Measurements from ENCODE around the gene PHKA2.

PHKA2 gene

DNA sequence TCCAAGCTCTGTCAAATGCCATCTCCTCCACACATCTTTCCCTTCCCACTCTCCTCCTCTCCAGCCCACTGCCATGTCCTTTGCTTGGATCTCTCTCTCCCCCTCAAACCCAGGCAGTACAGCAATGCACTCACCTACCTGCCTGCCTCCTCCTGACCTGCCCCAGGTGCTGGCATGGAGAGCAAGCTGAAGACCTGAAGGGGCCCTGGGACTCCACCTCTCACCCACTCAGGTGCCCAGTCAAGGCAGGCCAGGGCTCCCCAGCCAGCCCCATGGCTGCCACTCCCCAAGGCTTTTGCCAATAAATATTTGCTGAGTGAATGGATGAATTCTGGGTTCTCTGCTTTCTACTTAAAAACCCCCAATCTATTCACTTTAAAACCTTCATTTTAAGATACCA is 12.6 kb upstream of the PHKA2 start:
- ChIA-PET POLR2A (no interaction called here), CTCF (no interaction called here)
- DNase-seq (ENCODE audit: extremely low spot score), result no peak
- no peak for TF ChIP-seq NFRKB (IDR thresholded peaks at IDR 0.05)
- no peak for TF ChIP-seq SP1 (IDR thresholded peaks at IDR 0.05)
- no peak for TF ChIP-seq LEF1 (IDR thresholded peaks at IDR 0.05; ENCODE audit: borderline replicate concordance)
- no peak for TF ChIP-seq ARNT (IDR thresholded peaks at IDR 0.05)
- no peak for TF ChIP-seq ZNF384 (IDR thresholded peaks at IDR 0.05)
- TF ChIP-seq ELF4 (IDR thresholded peaks at IDR 0.05), result no peak
- no peak for TF ChIP-seq HDGF (IDR thresholded peaks at IDR 0.05; ENCODE audit: borderline replicate concordance)
- no peak for TF ChIP-seq SUZ12 (IDR thresholded peaks at IDR 0.05)
- TF ChIP-seq FOXK2 (IDR thresholded peaks at IDR 0.05), result no peak
- no peak for TF ChIP-seq CTBP1 (IDR thresholded peaks at IDR 0.05; ENCODE audit: borderline replicate concordance)
- TF ChIP-seq FOXA1 (IDR thresholded peaks at IDR 0.05), result no peak
- TF ChIP-seq BHLHE40 (IDR thresholded peaks at IDR 0.05; ENCODE audit: borderline replicate concordance), result no peak
- TF ChIP-seq FOXM1 (IDR thresholded peaks at IDR 0.05; ENCODE audit: borderline replicate concordance), result no peak
- TF ChIP-seq TARDBP (IDR thresholded peaks at IDR 0.05), result no peak
- TF ChIP-seq L3MBTL2 (conservative IDR thresholded peaks at IDR 0.05), result no peak
- TF ChIP-seq, protein P1, sequence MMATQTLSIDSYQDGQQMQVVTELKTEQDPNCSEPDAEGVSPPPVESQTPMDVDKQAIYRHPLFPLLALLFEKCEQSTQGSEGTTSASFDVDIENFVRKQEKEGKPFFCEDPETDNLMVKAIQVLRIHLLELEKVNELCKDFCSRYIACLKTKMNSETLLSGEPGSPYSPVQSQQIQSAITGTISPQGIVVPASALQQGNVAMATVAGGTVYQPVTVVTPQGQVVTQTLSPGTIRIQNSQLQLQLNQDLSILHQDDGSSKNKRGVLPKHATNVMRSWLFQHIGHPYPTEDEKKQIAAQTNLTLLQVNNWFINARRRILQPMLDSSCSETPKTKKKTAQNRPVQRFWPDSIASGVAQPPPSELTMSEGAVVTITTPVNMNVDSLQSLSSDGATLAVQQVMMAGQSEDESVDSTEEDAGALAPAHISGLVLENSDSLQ (IDR thresholded peaks at IDR 0.05), result no peak

DNA sequence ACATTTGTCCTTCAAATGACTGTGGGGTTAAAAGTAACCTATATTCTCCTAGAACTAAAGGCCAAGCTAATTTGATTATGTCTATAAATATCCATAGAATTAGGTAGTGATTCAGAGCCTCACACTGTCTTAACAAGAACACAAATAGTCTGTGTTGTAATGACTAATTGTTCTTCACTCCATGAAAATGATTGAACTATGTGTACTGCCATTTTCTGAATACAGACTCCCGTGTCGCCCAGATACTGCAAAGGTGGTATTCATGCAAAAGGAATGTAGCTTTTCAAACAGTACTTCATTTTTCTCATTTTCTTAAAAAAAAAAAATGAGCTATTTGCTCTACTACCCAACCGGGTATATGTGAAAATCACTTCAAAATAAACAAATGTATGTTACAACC is 11.3 kb upstream of the PHKA2 start:
- CTCF ChIA-PET, result no interaction called here
- DNase-seq (ENCODE audit: extremely low spot score), result no peak
- POLR2A ChIA-PET, result no interaction called here
- TF ChIP-seq FOXM1 (IDR thresholded peaks at IDR 0.05; ENCODE audit: borderline replicate concordance) (no peak), LEF1 (IDR thresholded peaks at IDR 0.05; ENCODE audit: borderline replicate concordance) (no peak), L3MBTL2 (conservative IDR thresholded peaks at IDR 0.05) (no peak), SP1 (IDR thresholded peaks at IDR 0.05) (no peak), ZNF384 (IDR thresholded peaks at IDR 0.05) (no peak), SUZ12 (IDR thresholded peaks at IDR 0.05) (no peak), FOXK2 (IDR thresholded peaks at IDR 0.05) (no peak), CTBP1 (IDR thresholded peaks at IDR 0.05; ENCODE audit: borderline replicate concordance) (no peak), ELF4 (IDR thresholded peaks at IDR 0.05) (no peak), NFRKB (IDR thresholded peaks at IDR 0.05) (no peak), FOXA1 (IDR thresholded peaks at IDR 0.05) (no peak), BHLHE40 (IDR thresholded peaks at IDR 0.05; ENCODE audit: borderline replicate concordance) (no peak), ARNT (IDR thresholded peaks at IDR 0.05) (no peak), TARDBP (IDR thresholded peaks at IDR 0.05) (no peak), HDGF (IDR thresholded peaks at IDR 0.05; ENCODE audit: borderline replicate concordance) (no peak)
- TF ChIP-seq, protein P1 (IDR thresholded peaks at IDR 0.05), result no peak

DNA sequence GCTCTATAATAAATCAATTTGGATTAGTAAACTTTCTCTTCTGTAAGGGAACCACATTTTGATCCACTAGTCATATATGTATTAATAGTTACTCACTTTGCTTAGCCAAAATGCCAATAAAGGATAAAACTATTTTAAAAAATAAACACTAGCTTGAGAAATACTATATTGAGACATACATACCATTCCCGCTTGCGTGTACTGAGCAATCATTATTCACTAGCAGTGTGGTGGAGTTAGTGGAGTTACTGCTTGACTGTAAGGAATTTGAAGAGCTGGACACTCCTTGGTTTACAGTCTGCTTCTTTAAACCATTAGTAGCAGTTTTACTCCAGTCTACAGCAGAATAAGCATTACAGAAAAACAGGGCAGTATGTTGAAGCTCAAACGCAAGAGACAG is 10.8 kb upstream of the PHKA2 start:
- no peak for DNase-seq (ENCODE audit: extremely low spot score)
- ChIA-PET CTCF (interaction anchor here (0.6 kb wide), 1 partner anchor 586 kb away, joined by 3 read pairs; no protein-coding TSS in a partner anchor), POLR2A (interaction anchor here (1.0 kb wide), 1 partner anchor 9 kb away, joined by 3 read pairs; no protein-coding TSS in a partner anchor)
- TF ChIP-seq HDGF (IDR thresholded peaks at IDR 0.05; ENCODE audit: borderline replicate concordance) (no peak), L3MBTL2 (conservative IDR thresholded peaks at IDR 0.05) (no peak), LEF1 (IDR thresholded peaks at IDR 0.05; ENCODE audit: borderline replicate concordance) (no peak), SUZ12 (IDR thresholded peaks at IDR 0.05) (no peak), ELF4 (IDR thresholded peaks at IDR 0.05) (no peak), NFRKB (IDR thresholded peaks at IDR 0.05) (no peak), CTBP1 (IDR thresholded peaks at IDR 0.05; ENCODE audit: borderline replicate concordance) (no peak)
- TF ChIP-seq, protein P1 (IDR thresholded peaks at IDR 0.05), result no peak

DNA sequence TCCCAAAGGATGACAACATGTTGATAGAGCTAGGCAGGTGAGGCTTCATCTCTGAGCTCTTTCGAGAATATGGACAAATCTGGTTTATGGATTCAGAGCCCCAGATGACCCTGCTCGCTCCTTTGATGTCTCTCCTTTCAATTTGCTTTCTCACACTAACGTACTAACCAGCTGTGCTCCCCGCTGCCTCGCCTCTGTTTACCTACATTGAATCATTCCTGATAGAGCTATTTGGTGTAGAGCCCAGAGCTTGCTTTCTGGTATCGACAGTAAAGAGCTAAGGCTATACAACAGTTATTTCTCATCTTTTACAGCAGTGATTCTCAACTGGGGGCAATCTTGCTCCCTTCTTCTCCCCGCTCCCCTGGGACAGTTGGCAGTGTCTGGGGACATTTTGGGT is 8.9 kb upstream of the PHKA2 start:
- ChIA-PET POLR2A (interaction anchor here (1.0 kb wide), 1 partner anchor 8 kb away, joined by 4 read pairs; no protein-coding TSS in a partner anchor), CTCF (no interaction called here)
- TF ChIP-seq ARNT (IDR thresholded peaks at IDR 0.05), result no peak
- no peak for TF ChIP-seq LEF1 (IDR thresholded peaks at IDR 0.05; ENCODE audit: borderline replicate concordance)
- TF ChIP-seq HDGF (IDR thresholded peaks at IDR 0.05; ENCODE audit: borderline replicate concordance), result no peak
- no peak for TF ChIP-seq SP1 (IDR thresholded peaks at IDR 0.05)
- no peak for TF ChIP-seq FOXK2 (IDR thresholded peaks at IDR 0.05)
- TF ChIP-seq BHLHE40 (IDR thresholded peaks at IDR 0.05; ENCODE audit: borderline replicate concordance), result no peak
- no peak for TF ChIP-seq L3MBTL2 (conservative IDR thresholded peaks at IDR 0.05)
- no peak for TF ChIP-seq ZNF384 (IDR thresholded peaks at IDR 0.05)
- TF ChIP-seq TARDBP (IDR thresholded peaks at IDR 0.05), result no peak
- no peak for TF ChIP-seq FOXM1 (IDR thresholded peaks at IDR 0.05; ENCODE audit: borderline replicate concordance)
- no peak for TF ChIP-seq SUZ12 (IDR thresholded peaks at IDR 0.05)
- no peak for TF ChIP-seq NFRKB (IDR thresholded peaks at IDR 0.05)
- TF ChIP-seq, protein P1 (IDR thresholded peaks at IDR 0.05), result no peak
- no peak for TF ChIP-seq CTBP1 (IDR thresholded peaks at IDR 0.05; ENCODE audit: borderline replicate concordance)
- no peak for TF ChIP-seq FOXA1 (IDR thresholded peaks at IDR 0.05)
- DNase-seq (ENCODE audit: extremely low spot score), result no peak

DNA sequence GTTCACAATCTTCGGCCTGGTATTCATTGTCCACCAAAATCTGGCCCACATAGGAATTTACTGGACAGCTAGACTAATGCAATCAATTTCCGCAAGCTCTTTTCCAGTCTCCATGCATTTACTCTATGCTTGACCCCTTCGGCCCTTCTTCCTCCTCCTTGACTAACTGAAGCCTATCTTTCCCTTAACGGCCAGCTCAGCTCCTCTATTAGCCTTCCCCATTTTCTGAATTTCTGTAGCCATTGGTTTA is 1.2 kb upstream of the PHKA2 start:
- DNase-seq (ENCODE audit: extremely low spot score), result no peak
- TF ChIP-seq FOXA1 (IDR thresholded peaks at IDR 0.05) (no peak), SUZ12 (IDR thresholded peaks at IDR 0.05) (no peak), ZNF384 (IDR thresholded peaks at IDR 0.05) (no peak), L3MBTL2 (conservative IDR thresholded peaks at IDR 0.05) (no peak), SP1 (IDR thresholded peaks at IDR 0.05) (no peak), BHLHE40 (IDR thresholded peaks at IDR 0.05; ENCODE audit: borderline replicate concordance) (no peak), HDGF (IDR thresholded peaks at IDR 0.05; ENCODE audit: borderline replicate concordance) (no peak)
- CTCF ChIA-PET, result no interaction called here
- POLR2A ChIA-PET, result interaction anchor here (0.7 to 1.5 kb wide), 5 partner anchors 8 to 15 kb away, joined by 3 to 5 read pairs (median 3); no protein-coding TSS in a partner anchor
